IPS DF 6.9 (cell line): Measurements from ENCODE around the gene TDRD12.
"Not testable (repeated sequence)": the region's sequence is repeated elsewhere in the genome, so short reads cannot be mapped to it uniquely, and the experiment has no call there.

Source experiments
- DNase-seq: peaks from one replicate; pipeline ENCODE4 v3.0.0-alpha.2; 2013; ENCODE audit warnings: low read depth, low spot score
- H3K27ac ChIP-seq: one replicate; pipeline ENCODE4 v1.5.1; 2013; ENCODE audit warnings: low read length, control low read depth
- H3K27me3 ChIP-seq: 2 replicates; pipeline ENCODE4 v1.6.1; 2013; ENCODE audit warnings: mild to moderate bottlenecking, low read length; ENCODE audit not compliant: control insufficient read depth, insufficient read depth
- H3K36me3 ChIP-seq: 2 replicates; pipeline ENCODE4 v1.6.1; 2013; ENCODE audit warnings: low read length; ENCODE audit not compliant: control insufficient read depth, insufficient read depth
- H3K4me1 ChIP-seq: 2 replicates; pipeline ENCODE4 v1.6.1; 2013; ENCODE audit warnings: low read length; ENCODE audit not compliant: control insufficient read depth, insufficient read depth
- H3K4me3 ChIP-seq: 2 replicates; pipeline ENCODE4 v1.5.1; 2013; ENCODE audit warnings: mild to moderate bottlenecking, low read length
- H3K9me3 ChIP-seq: 2 replicates; pipeline ENCODE4 v1.6.1; 2013; ENCODE audit warnings: low read length, inconsistent platforms; ENCODE audit not compliant: control insufficient read depth, insufficient read depth
- WGBS: extraction: QIAGEN DNeasy Blood & Tissue Kit; methylation state at CpG from one replicate; pipeline ENCODE4 v1.1.7; 2013; ENCODE audit warnings: mixed read lengths, missing lambda C conversion rate; ENCODE audit not compliant: insufficient read length, insufficient coverage; 5-methylcytosine and 5-hydroxymethylcytosine counted together

Gene TDRD12

DNA sequence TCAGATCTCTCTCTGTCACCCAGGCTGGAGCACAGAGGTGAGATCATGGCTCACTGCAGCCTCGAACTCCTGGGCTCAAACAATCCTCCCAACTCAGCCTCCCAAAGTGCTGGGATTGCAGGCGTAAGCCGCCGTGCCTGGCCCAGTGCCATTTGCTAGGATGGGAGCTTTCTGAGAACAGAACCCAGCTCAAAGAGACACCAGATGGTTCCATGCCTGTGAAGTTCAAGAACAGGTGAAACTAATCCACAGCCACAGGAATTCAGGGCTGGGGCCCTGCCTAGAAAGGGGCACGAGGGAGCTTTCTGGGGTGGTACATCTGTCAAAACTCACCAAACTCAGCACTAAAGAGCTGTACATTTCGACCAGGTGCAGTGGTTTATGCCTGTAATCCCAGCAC, 145.8 kb downstream of the TDRD12 start:
- Histone ChIP-seq H3K27me3 (no peaks in the 10 kb centered on the region), H3K9me3 (no peaks in the 10 kb centered on the region), H3K4me1 (peaks cover 4% of the 10 kb centered on the region), H3K36me3 (no peaks in the 10 kb centered on the region), H3K27ac (no peak overlapping the region), H3K4me3 (no peak overlapping the region)
- no peak for DNase-seq
- no CpG with 5 or more reads among the region's 6 CpGs for WGBS

DNA sequence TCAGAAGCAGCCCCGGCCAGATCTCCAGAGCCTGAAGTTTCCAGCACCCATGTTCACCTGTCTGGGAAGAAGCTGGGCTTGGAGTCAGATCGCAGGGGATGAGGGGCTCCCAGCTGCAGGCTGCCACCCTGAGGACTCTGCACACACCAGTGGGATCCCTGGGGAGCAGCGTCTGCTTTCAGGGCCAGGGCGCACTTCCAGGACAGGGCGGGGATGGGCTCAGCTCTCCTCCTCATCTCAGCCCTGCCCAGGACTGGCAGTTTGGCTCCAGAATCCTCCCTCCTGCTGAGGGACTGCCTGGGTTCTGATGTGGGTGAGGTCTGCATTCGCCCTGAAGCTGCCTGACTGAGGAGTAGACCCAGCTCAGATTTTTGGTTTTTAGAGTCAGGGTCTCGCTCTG, 146.5 kb downstream of the TDRD12 start:
- Histone ChIP-seq H3K4me1 (peaks cover 4% of the 10 kb centered on the region), H3K36me3 (no peaks in the 10 kb centered on the region), H3K9me3 (no peaks in the 10 kb centered on the region), H3K4me3 (no peak overlapping the region), H3K27ac (no peak overlapping the region), H3K27me3 (no peaks in the 10 kb centered on the region)
- no peak for DNase-seq
- WGBS: no CpG with 5 or more reads among the region's 7 CpGs

DNA sequence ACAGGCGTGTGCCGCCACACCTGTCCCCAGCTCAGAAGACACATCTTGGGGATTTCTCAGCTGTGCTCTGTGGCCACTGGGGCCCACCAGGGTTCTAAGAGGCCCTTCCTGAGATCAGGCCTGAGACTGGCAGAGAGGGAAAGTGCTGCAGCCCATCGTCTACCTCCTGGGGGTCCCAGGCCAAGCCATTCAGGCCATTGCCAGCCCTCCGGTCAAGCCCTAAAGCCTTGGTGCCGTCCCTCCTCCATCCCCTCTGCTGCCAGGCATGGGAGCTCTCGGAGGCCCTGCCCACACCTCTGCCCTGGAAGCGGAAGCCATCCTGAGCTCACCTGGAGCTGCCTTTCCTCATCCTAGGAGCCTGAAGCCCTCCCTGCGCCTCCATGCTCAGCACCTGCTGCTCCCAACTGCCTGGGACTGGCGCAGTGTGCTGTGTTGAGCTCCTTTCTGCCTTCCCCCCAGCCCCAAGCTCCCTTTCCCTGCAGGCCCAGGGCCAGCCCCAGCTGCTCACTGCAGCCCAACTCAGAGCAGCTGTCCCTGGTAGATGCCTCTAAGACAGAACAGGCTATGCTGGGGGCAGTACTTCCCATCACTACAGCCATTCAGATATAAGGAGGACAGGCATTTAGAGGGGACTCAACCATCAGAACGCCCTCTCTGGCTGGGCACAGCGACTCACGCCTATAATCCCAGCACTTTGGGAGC, 147.1 kb downstream of the TDRD12 start:
- no peak for DNase-seq
- Histone ChIP-seq H3K4me1 (peaks cover 4% of the 10 kb centered on the region), H3K27ac (no peak overlapping the region), H3K4me3 (no peak overlapping the region), H3K9me3 (no peaks in the 10 kb centered on the region), H3K36me3 (no peaks in the 10 kb centered on the region), H3K27me3 (no peaks in the 10 kb centered on the region)
- no CpG with 5 or more reads among the region's 12 CpGs for WGBS

DNA sequence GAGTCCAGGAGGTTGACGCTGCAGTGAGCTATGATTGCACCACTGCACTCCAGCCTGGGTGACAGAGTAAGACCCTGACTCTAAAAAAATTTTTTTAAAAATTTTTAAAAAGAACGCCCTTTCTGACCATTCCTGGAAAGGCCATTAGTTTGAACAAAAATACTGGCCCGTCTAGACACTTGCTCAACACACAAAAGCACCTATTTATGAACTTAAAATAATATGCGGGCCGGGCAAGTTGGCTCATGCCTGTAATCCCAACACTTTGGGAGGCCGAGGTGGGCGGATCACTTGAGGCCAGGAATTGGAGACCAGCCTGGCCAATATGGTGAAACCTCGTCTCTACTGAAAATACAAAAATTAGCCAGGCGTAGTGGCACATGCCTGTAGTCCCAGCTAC, 147.9 kb downstream of the TDRD12 start:
- WGBS: no CpG with 5 or more reads among the region's 9 CpGs
- H3K4me3 ChIP-seq, H3K9me3 ChIP-seq: not testable (repeated sequence)

DNA sequence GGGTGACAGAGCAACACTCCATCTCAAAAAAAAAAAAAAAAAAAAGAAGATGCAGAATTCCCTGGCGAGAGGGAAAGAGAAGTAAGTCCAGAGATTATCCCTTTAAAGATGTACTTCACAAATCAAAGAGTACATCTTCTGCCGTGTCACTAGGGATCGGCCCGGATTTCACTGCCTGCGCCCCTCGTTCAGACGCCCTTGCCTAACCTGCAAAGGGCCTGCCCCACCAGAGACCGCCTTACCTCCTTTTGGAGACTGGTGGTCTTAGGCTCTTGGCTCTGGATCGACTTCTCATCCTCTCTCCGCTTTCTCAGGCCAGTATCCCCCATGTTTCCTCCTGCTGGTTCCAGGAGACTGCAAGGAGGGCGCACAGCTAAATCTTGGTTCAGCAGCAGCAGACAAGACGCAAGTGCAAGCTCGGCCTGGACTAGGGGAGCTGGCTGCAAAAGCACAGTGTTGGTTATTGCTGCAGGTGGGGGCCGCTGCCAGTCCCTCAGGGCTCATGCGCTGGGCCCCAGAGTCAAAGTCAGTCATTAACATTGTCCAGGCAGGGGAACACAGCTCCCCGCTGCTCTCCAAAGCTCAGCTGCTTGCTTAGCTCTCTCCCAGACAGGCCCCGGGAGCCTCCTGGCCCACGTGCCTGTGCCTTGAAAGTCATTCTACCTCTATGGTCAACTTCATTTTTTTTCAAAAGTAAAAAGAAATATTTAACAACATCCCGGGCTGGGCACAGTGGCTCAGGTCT, 148.8 kb downstream of the TDRD12 start:
- Histone ChIP-seq H3K4me3 (no peak overlapping the region), H3K27ac (no peak overlapping the region), H3K9me3 (no peaks in the 10 kb centered on the region), H3K36me3 (no peaks in the 10 kb centered on the region), H3K27me3 (no peaks in the 10 kb centered on the region), H3K4me1 (peaks cover 4% of the 10 kb centered on the region)
- WGBS: no CpG with 5 or more reads among the region's 19 CpGs
- DNase-seq: no peak

More for the DNA sequence above, 147.9 kb downstream of the TDRD12 start:
- not testable (repeated sequence) for H3K36me3 ChIP-seq, H3K27ac ChIP-seq, H3K27me3 ChIP-seq, H3K4me1 ChIP-seq, DNase-seq

DNA sequence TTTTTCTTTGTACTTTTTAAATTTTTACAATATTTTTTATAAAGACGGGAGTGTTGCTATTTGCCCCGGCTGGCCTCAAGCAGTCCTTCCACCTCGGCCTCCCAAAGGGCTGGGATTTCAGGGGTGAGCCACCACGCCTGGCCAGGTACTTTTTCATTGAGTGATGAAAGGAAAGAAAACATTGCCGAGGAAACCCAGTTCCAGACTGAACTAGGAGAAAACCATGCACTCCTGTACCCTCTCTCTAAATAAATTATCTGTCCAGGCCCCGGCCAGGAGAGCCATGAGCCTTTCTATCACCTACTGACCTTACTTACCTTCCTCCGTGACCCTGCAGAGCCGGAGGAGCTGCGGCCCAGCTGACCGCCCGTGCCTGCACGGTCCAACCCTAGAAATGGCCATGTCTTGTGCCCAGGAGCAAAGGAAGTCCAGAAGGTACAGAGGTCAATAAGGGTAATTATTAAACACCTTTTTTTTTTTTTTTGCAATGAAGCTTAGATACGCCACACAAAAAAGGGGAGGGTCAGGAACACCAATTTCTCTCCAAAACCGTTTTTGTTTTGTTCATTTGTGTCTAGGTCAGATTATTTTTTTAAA, 149.9 kb downstream of the TDRD12 start, which contains the start of gene SLC7A9:
Gene SLC7A9 (minus strand): TSS at position 399 of the 597 bp plus-strand sequence. CDS start 1,233 bp downstream, outside the sequence.
- Histone ChIP-seq H3K9me3 (no peaks in the 10 kb centered on the region), H3K4me1 (peaks cover 4% of the 10 kb centered on the region), H3K36me3 (no peaks in the 10 kb centered on the region), H3K4me3 (no peak within 1 kb of the TSS), H3K27me3 (no peaks in the 10 kb centered on the region), H3K27ac (no peak within 1 kb of the TSS)
- WGBS: no CpG with 5 or more reads among the region's 14 CpGs
- no peak for DNase-seq

DNA sequence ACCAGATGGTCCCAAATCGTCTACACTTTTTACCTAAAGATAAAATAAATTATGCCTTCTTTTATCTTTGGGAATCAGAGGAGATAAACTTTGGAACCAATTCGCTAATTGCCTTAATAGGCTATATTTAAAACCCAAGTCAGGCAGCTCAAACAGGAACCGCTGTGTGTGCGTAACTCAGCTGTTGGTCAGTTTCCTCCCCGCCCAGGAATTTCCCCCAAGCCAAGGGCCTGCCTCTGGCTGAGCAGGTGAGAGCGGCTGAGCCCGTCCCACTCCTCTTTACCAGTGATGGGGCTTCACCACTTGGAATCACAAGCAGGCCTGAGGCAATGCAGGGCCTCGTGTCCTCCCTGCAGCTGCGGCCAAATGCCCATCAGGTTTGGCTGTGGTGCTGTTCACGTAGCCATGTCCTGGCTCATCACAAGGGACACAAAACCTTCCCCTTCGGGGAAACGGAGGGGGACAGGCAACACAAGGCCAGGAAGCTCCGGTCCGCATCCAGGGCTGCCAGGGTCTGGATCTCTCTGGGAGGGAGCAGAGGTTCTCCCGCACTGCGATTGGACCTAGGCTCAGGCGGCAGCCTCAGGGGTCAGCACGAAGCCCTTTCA, 150.5 kb downstream of the TDRD12 start:
- DNase-seq: no peak
- Histone ChIP-seq H3K9me3 (no peaks in the 10 kb centered on the region), H3K27me3 (no peaks in the 10 kb centered on the region), H3K4me3 (no peak overlapping the region), H3K4me1 (peaks cover 4% of the 10 kb centered on the region), H3K36me3 (no peaks in the 10 kb centered on the region), H3K27ac (no peak overlapping the region)
- WGBS: no CpG with 5 or more reads among the region's 18 CpGs

DNA sequence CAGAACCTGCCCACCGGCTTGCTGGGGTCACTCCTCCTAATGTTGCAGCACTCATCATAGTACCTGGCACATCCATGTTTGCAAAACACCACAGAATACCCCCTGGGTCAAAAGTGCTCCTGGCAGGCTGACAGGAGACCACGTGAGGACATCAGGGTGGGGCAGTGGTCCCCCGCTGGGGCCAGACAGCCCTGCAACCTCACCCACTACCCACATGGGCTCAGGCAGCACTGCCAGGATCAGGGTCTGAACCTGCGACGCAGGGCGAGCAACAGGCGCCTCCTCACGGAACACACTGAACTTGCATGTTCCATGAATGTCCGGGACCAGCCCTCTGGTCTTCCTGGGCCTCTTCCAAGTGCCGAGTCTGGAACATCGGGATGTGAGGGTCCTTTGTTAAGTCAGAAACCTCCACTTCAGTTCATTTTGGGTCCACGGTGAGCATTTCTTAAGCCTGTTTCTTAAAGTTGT, 151.4 kb downstream of the TDRD12 start:
- Histone ChIP-seq H3K36me3 (no peaks in the 10 kb centered on the region), H3K27ac (no peak overlapping the region), H3K9me3 (no peaks in the 10 kb centered on the region), H3K27me3 (no peaks in the 10 kb centered on the region), H3K4me3 (no peak overlapping the region), H3K4me1 (peaks cover 5% of the 10 kb centered on the region)
- WGBS: no CpG with 5 or more reads among the region's 12 CpGs
- no peak for DNase-seq

DNA sequence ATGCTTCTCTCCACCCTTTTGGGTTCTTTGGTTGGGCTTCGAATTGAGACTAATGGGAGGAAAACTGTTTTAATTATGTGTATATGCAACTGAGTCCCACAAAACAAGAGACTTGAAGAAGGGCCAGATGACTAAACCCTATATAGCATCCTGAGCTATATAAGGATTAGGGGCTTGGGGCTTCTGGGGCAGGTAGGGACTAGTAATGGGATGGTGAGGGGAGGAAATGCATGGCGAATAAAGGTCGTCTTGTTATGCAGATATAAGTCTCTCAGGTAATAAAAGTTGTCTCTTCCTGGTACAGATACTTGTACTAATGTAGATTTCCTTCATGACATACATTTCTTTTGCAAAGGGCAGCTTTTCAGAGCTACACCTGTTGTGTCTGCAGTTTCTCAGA, 152.8 kb downstream of the TDRD12 start:
- no peaks in the 10 kb centered on the region for H3K36me3 ChIP-seq
- no peak overlapping the region for H3K27ac ChIP-seq
- no CpG with 5 or more reads among the region's 3 CpGs for WGBS
- DNase-seq: no peak
- peaks cover 5% of the 10 kb centered on the region for H3K4me1 ChIP-seq
- no peaks in the 10 kb centered on the region for H3K27me3 ChIP-seq
- H3K4me3 ChIP-seq: no peak overlapping the region
- H3K9me3 ChIP-seq: no peaks in the 10 kb centered on the region

DNA sequence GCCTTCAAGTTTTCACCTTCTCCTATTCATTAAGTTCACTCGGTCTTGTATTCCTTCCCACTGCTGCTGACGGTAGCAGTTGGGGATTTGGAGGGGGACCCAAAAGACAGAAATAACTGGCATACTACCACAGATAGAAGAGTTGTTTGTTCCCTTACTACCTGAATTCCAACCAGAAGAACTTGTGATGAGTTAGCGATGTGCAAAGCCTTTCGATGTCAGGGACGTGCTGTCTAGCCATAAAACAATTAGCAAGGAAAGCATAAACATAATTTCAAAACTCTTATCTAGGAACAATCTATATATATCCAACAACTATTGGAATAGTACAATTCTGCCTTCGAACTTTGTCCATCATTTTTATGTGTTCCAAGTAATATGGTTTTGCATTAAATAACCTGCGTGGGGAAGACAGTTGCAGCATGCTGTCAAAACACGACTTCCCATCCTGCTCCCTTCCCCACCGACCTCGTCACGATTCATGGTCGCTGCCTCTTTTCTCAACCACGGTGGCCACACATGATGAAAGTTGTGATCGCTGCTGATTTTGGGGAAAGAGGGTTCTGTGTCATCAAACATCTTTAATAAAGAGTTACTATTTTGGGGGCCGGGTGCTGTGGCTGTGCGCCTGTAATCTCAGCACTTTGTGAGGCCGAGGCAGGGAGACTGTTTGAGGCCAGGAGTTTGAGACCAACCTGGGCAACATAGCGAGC, 153.8 kb downstream of the TDRD12 start:
- H3K9me3 ChIP-seq: no peaks in the 10 kb centered on the region
- no peaks in the 10 kb centered on the region for H3K36me3 ChIP-seq
- H3K4me1 ChIP-seq: peaks cover 5% of the 10 kb centered on the region
- no peak for DNase-seq
- no peak overlapping the region for H3K27ac ChIP-seq
- no peak overlapping the region for H3K4me3 ChIP-seq
- no CpG with 5 or more reads among the region's 18 CpGs for WGBS
- no peaks in the 10 kb centered on the region for H3K27me3 ChIP-seq
